GM19395 (cell line): ENCODE results near the gene AIFM3.
"Not testable (repeated sequence)": the region's sequence is repeated elsewhere in the genome, so short reads cannot be mapped to it uniquely, and the experiment has no call there.

Experiments
- ATAC-seq: cut with Tn5 transposase; IDR thresholded peaks from one replicate; pipeline ENCODE4 v1.9.1; 2021; ENCODE audit warnings: mild to moderate bottlenecking, moderate library complexity; ENCODE audit not compliant: unreplicated experiment

Gene AIFM3

GRCh38 chr22:20957683-20958431 is 9.2 kb upstream of the AIFM3 start:
- no peak for ATAC-seq

- no peak for ATAC-seq
These were observed 7.2 kb upstream of the AIFM3 start for GRCh38 chr22:20959578-20960461.

GRCh38 chr22:20960609-20961008 is 6.4 kb upstream of the AIFM3 start:
- ATAC-seq, result no peak

GRCh38 chr22:20962491-20962945 is 4.5 kb upstream of the AIFM3 start:
- ATAC-seq, result no peak

GRCh38 chr22:20963201-20964052 is 3.6 kb upstream of the AIFM3 start:
- ATAC-seq, result no peak

GRCh38 chr22:20964090-20964798 is 2.8 kb upstream of the AIFM3 start:
- no peak for ATAC-seq

GRCh38 chr22:20964799-20965103 is 2.3 kb upstream of the AIFM3 start:
- ATAC-seq, result no peak

GRCh38 chr22:20965104-20965887 is 1.8 kb upstream of the AIFM3 start:
- ATAC-seq, result no peak

- no peak for ATAC-seq
These were observed 883 bp upstream of the AIFM3 start for GRCh38 chr22:20965888-20966855.

GRCh38 chr22:20967697-20968211 is 699 bp downstream of the AIFM3 start:
- no peak for ATAC-seq

- ATAC-seq, result no peak
These were observed 1.4 kb downstream of the AIFM3 start for GRCh38 chr22:20968281-20968977.

GRCh38 chr22:20970939-20971657 is 4.0 kb downstream of the AIFM3 start:
- ATAC-seq, result no peak

- not testable (repeated sequence) for ATAC-seq
These were observed 5.1 kb downstream of the AIFM3 start for GRCh38 chr22:20972014-20972694.

GRCh38 chr22:20972933-20973577 is 6.0 kb downstream of the AIFM3 start:
- no peak for ATAC-seq

- ATAC-seq, result no peak
These were observed 6.7 kb downstream of the AIFM3 start for GRCh38 chr22:20973634-20974286.
